ENCODE data around the gene STUM.
A peak's percentile ranks its signal among the peaks of the same experiment; 100 is the strongest.

STUM gene

GRCh38 chr1:226519716-226520598 is 28.6 kb upstream of the STUM start:
- H3K27me3 ChIP-seq: no peaks in the 10 kb centered on the region
- H3K9ac ChIP-seq: no peak overlapping the region
- TF ChIP-seq Cebpa-rat (IDR thresholded peaks at IDR 0.05): no peak
- H3K9me3 ChIP-seq (replicated peaks in 1 of 11): peaks cover 4 to 10% (median 7%) of the 10 kb centered on the region in 11 experiments; a peak in 15 of 22 replicates
- no peaks in the 10 kb centered on the region for H4K20me1 ChIP-seq
- H3K4me3 ChIP-seq: no peak overlapping the region
- H3K4me1 ChIP-seq: peaks cover 5 to 22% (median 10%) of the 10 kb centered on the region in 10 experiments; a peak in 15 of 20 replicates
- H3K36me3 ChIP-seq: no peaks in the 10 kb centered on the region
- H3K27ac ChIP-seq: no peak overlapping the region
- peak overlapping the region in 9 of 11 experiments; percentile 10 to 66 (median 47); a peak in 11 of 22 replicates for H3K4me2 ChIP-seq

- no peaks in the 10 kb centered on the region for H4K20me1 ChIP-seq
- H3K4me2 ChIP-seq: peak overlapping the region in 8 of 11 experiments; percentile 10 to 66 (median 47); a peak in 11 of 22 replicates
- H3K27me3 ChIP-seq: no peaks in the 10 kb centered on the region
- H3K27ac ChIP-seq: no peak overlapping the region
- H3K9ac ChIP-seq: no peak overlapping the region
- TF ChIP-seq Cebpa-rat (IDR thresholded peaks at IDR 0.05): no peak
- H3K4me1 ChIP-seq: peaks cover 5 to 22% (median 10%) of the 10 kb centered on the region in 10 experiments; a peak in 15 of 20 replicates
- H3K4me3 ChIP-seq: no peak overlapping the region
- peaks cover 4 to 14% (median 7%) of the 10 kb centered on the region in 11 experiments; a peak in 15 of 22 replicates for H3K9me3 ChIP-seq (replicated peaks in 1 of 11)
- H3K36me3 ChIP-seq: no peaks in the 10 kb centered on the region
These were observed 27.8 kb upstream of the STUM start for GRCh38 chr1:226520640-226521355.

- H3K4me1 ChIP-seq: peaks cover 5 to 17% (median 10%) of the 10 kb centered on the region in 10 experiments; a peak in 15 of 20 replicates
- no peaks in the 10 kb centered on the region for H4K20me1 ChIP-seq
- peaks cover 4 to 18% (median 7%) of the 10 kb centered on the region in 11 experiments; a peak in 15 of 22 replicates for H3K9me3 ChIP-seq (replicated peaks in 1 of 11)
- H3K9ac ChIP-seq: no peak overlapping the region
- no peaks in the 10 kb centered on the region for H3K27me3 ChIP-seq
- H3K4me2 ChIP-seq: no peak overlapping the region
- no peaks in the 10 kb centered on the region for H3K36me3 ChIP-seq
- H3K27ac ChIP-seq: no peak overlapping the region
- TF ChIP-seq Cebpa-rat (IDR thresholded peaks at IDR 0.05): no peak
- H3K4me3 ChIP-seq: no peak overlapping the region
These were observed 24.7 kb upstream of the STUM start for GRCh38 chr1:226523646-226524406.

GRCh38 chr1:226524547-226524946 is 24.0 kb upstream of the STUM start:
- Histone ChIP-seq H3K4me1 (peaks cover under 1 to 16% (median 10%) of the 10 kb centered on the region in 10 experiments; a peak in 14 of 20 replicates), H4K20me1 (no peaks in the 10 kb centered on the region), H3K9me3 (replicated peaks in 1 of 11) (peaks cover 4 to 18% (median 7%) of the 10 kb centered on the region in 11 experiments; a peak in 15 of 22 replicates), H3K36me3 (no peaks in the 10 kb centered on the region), H3K9ac (no peak overlapping the region), H3K4me2 (no peak overlapping the region), H3K27ac (no peak overlapping the region), H3K4me3 (no peak overlapping the region), H3K27me3 (no peaks in the 10 kb centered on the region)
- no peak for TF ChIP-seq Cebpa-rat (IDR thresholded peaks at IDR 0.05)

GRCh38 chr1:226525750-226526149 is 22.8 kb upstream of the STUM start:
- H3K36me3 ChIP-seq: no peaks in the 10 kb centered on the region
- H3K27ac ChIP-seq: no peak overlapping the region
- no peaks in the 10 kb centered on the region for H4K20me1 ChIP-seq
- TF ChIP-seq Cebpa-rat (IDR thresholded peaks at IDR 0.05): no peak
- no peak overlapping the region for H3K4me2 ChIP-seq
- H3K9me3 ChIP-seq (replicated peaks in 1 of 11): peaks cover 4 to 18% (median 7%) of the 10 kb centered on the region in 11 experiments; a peak in 15 of 22 replicates
- H3K4me3 ChIP-seq: no peak overlapping the region
- no peak overlapping the region for H3K9ac ChIP-seq
- H3K4me1 ChIP-seq: peaks cover 0 to 8% (median 4%) of the 10 kb centered on the region in 10 experiments; a peak in 11 of 20 replicates
- no peaks in the 10 kb centered on the region for H3K27me3 ChIP-seq

- Histone ChIP-seq H3K36me3 (no peaks in the 10 kb centered on the region), H3K9ac (no peak overlapping the region), H3K27ac (no peak overlapping the region), H3K4me1 (no peaks in the 10 kb centered on the region), H3K4me2 (peak overlapping the region in 3 of 11 experiments; percentile 4 to 36 (median 25); a peak in 3 of 22 replicates), H3K9me3 (replicated peaks in 1 of 11) (peaks cover 4 to 18% (median 7%) of the 10 kb centered on the region in 11 experiments; a peak in 15 of 22 replicates), H3K27me3 (no peaks in the 10 kb centered on the region), H4K20me1 (no peaks in the 10 kb centered on the region), H3K4me3 (no peak overlapping the region)
- TF ChIP-seq Cebpa-rat (IDR thresholded peaks at IDR 0.05): no peak
These were observed 21.6 kb upstream of the STUM start for GRCh38 chr1:226526801-226527595.

GRCh38 chr1:226529891-226530290 is 18.7 kb upstream of the STUM start:
- no peaks in the 10 kb centered on the region for H3K4me1 ChIP-seq
- H3K4me2 ChIP-seq: no peak overlapping the region
- no peak overlapping the region for H3K4me3 ChIP-seq
- no peak for TF ChIP-seq Cebpa-rat (IDR thresholded peaks at IDR 0.05)
- H3K27me3 ChIP-seq: no peaks in the 10 kb centered on the region
- no peaks in the 10 kb centered on the region for H3K36me3 ChIP-seq
- no peaks in the 10 kb centered on the region for H4K20me1 ChIP-seq
- H3K9me3 ChIP-seq (replicated peaks in 1 of 11): peaks cover 0 to 10% (median 0%) of the 10 kb centered on the region in 11 experiments; a peak in 3 of 22 replicates
- H3K27ac ChIP-seq: no peak overlapping the region
- H3K9ac ChIP-seq: no peak overlapping the region

GRCh38 chr1:226530591-226530990 is 18.0 kb upstream of the STUM start:
- Histone ChIP-seq H3K9ac (no peak overlapping the region), H3K9me3 (replicated peaks in 1 of 11) (peaks cover 0 to 7% (median 0%) of the 10 kb centered on the region in 11 experiments; a peak in 2 of 22 replicates), H4K20me1 (no peaks in the 10 kb centered on the region), H3K27me3 (no peaks in the 10 kb centered on the region), H3K4me1 (no peaks in the 10 kb centered on the region), H3K4me2 (no peak overlapping the region), H3K27ac (no peak overlapping the region), H3K4me3 (no peak overlapping the region), H3K36me3 (no peaks in the 10 kb centered on the region)
- no peak for TF ChIP-seq Cebpa-rat (IDR thresholded peaks at IDR 0.05)

All from BLaER1 treated with 17β-estradiol and CSF1 and Interleukin-3, amounts not matched to agents 10 nM and 100 nM (cell line).